Measurements from ENCODE around the gene SRA1.

The SRA1 gene

DNA sequence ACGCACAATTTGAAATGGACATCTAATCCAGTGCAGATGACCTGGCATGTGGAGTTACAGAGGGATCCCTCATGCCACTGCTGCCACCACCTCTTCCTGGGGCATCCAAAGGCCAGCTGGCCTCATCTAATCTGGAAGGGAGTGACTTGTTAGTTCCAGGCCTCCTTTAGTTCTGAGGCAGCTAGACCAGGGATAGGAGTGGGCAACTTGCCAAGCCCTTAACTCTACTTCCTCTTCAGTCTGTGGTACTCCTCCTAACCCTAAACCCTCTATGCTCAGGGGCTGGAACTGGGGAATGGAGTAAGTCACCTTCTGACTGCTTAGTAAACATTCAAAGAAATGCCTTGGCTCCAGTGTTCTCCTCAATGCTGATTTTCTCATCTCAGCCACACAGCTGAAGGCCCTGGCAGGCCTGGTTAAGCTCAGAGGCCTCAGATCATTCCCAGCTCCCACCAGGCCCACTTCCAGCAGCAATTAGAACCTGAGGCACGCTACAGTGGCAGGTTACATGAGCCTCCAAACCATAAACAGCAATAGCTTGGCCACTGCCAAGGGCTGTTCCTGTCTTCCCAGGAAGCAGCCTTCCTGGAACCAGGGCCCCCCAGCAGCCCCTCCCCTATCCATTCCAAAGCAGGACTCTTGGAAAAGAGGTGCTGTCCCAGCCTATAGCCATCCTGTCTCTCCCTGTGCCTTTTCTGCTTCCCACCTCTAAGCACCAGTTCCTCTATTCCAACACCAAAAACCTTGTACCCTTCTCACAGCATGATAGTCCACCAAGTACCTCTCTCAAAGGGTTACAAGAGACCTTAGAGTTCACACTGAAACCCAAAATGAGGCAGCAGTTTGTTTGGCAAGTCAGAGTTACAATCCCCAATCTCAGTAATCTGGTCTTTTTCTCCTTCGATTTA lies 7.8 kb downstream of the SRA1 start:
- Mint-ChIP-seq H3K27me3 (no peaks in the 10 kb centered on the region), H3K27ac (peak overlapping the region; percentile 97), H3K4me1 (ENCODE audit: low read depth) (peaks cover 57% of the 10 kb centered on the region), H3K36me3 (peaks cover 6% of the 10 kb centered on the region), H3K9me3 (ENCODE audit: low read depth) (no peaks in the 10 kb centered on the region), H3K4me3 (peak overlapping the region; percentile 90)

DNA sequence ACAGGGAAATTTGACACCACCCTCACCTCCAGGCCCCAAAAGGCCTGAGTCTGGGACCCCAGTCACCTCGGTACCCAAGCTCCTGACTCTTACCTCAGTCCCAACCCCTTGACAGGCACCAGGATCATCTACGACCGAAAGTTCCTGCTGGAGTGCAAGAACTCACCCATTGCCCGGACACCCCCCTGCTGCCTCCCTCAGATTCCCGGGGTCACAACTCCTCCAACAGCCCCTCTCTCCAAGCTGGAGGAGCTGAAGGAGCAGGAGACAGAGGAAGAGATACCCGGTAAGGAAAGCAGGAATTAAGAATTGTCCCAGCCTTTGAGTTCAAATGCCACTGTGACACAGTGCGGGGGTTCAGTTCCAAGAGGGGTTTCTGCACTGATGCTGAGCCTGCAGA lies 8.5 kb downstream of the SRA1 start:
- H3K27me3 Mint-ChIP-seq: no peaks in the 10 kb centered on the region
- peaks cover 50% of the 10 kb centered on the region for H3K4me1 Mint-ChIP-seq (ENCODE audit: low read depth)
- no peaks in the 10 kb centered on the region for H3K9me3 Mint-ChIP-seq (ENCODE audit: low read depth)
- peak overlapping the region; percentile 90 for H3K4me3 Mint-ChIP-seq
- peak overlapping the region; percentile 97 for H3K27ac Mint-ChIP-seq
- peaks cover 9% of the 10 kb centered on the region for H3K36me3 Mint-ChIP-seq

DNA sequence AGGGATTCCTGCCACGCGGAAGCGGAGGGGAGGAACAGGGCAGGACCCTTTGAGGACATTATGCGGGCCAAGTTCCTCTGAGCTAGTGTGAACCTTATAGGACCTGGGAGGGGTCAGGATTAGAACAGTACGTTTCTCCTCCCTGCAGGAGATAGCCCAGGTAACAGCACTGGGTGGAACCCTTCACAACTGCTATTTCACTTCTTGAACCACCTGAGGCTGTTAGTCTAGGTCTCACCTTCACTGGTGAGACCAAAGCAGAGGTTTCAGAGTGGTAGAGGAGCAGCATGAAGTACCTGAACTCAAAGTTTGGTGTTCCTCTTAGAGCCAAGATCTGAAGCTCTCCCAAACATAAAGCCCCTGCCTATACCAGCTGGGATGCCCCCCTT lies 9.0 kb downstream of the SRA1 start:
- Mint-ChIP-seq H3K27me3 (no peaks in the 10 kb centered on the region), H3K9me3 (ENCODE audit: low read depth) (no peaks in the 10 kb centered on the region), H3K4me3 (peak overlapping the region; percentile 90), H3K27ac (peak overlapping the region; percentile 97), H3K4me1 (ENCODE audit: low read depth) (peaks cover 45% of the 10 kb centered on the region), H3K36me3 (peaks cover 9% of the 10 kb centered on the region)

DNA sequence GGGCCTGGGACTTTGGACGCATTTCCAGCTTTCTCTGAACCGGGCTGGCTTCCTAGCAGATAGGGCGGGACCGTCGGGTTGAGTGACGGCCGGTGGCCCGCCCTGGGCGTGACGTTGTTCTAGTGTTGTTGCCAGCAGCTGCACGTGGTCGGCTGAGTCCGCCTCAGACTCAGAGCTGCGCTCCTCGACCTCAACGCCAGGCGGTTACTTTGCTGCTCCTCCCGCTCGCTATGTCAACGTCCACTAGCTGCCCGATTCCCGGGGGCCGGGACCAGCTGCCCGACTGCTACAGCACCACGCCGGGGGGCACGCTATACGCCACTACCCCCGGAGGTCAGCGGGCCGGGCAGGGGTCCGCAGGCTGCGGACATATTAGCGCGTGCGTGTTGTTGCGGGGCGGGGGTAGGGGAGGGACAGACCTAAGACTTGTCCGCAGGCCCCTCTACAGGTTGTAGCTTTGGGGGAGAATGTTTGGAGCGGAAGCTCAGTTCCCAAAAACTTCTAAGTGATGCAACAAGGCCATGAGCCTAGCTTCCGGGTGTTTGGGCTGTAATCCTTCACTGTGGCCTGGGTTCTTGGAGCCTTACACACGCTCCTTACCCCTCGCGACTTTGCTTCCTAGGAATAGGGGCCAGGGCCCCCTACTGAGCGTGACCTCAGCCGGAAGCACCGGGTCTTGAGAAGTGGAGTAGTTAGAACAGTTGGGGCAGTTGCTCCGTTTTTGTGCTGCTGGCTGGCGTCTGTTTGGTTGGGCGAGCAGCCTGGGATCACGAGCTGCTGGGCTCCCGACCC lies 9.6 kb downstream of the SRA1 start, which contains the start of gene EIF4EBP3:
EIF4EBP3 (plus strand) TSS at position 155 of the 792 bp plus-strand sequence; CDS start at position 231, 76 bp downstream.
- no peaks in the 10 kb centered on the region for H3K9me3 Mint-ChIP-seq (ENCODE audit: low read depth)
- H3K4me3 Mint-ChIP-seq: peak within 1 kb of the TSS; percentile 90
- H3K27ac Mint-ChIP-seq: peak within 1 kb of the TSS; percentile 97
- H3K27me3 Mint-ChIP-seq: no peaks in the 10 kb centered on the region
- H3K36me3 Mint-ChIP-seq: peaks cover 9% of the 10 kb centered on the region
- peaks cover 39% of the 10 kb centered on the region for H3K4me1 Mint-ChIP-seq (ENCODE audit: low read depth)

DNA sequence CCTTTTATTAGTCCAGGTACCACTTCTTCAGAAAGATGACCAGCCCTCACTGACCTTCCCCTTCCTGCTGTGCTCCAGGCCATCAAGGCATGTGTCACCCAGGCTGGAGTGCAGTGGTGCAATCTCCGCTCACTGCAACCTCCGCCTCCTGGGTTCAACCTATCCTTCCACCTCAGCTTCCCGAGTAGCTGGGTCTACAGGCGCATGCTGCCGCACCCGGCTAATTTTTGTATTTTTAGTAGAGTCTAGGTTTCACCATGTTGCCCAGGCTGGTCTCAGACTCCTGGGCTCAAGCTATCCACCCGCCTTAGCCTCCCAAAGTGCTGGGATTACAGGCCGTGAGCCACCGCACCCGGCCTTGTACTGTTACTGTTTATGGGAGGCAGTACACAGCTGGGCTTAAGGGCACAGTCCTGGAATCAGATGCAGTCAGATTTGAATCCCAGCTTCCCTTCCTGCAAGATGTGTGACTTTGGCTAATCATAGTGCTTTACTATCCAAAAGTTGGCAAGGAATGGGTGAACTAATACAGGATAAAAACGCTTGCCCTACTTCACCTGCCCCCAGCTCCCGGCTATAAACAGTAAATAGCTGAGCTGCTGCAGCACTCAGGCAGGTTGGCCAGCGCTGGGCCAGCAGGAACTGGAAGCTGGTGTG lies 10.3 kb downstream of the SRA1 start:
- peaks cover 9% of the 10 kb centered on the region for H3K36me3 Mint-ChIP-seq

DNA sequence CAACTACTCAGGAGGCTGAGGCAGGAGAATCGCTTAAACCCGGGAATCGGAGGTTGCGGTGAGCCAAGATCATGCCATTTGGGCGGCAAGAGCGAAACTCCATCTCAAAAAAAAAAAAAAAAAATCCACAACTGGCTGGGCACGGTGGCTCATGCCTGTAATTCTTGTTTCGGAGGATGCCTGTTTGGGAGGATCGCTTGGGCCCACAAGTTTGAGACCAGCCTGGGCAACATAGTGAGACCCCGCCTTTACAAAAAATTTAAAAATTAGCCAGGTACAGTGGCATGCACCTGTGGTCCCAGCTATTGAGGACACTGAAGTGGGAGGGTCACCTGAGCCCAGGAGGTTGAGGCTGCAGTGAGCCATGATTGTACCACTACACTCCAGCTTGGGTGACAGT lies 11.7 kb downstream of the SRA1 start:
- Mint-ChIP-seq H3K27me3 (no peaks in the 10 kb centered on the region), H3K36me3 (peaks cover 12% of the 10 kb centered on the region)

More for the DNA sequence above, 10.3 kb downstream of the SRA1 start:
- no peaks in the 10 kb centered on the region for H3K27me3 Mint-ChIP-seq
- peaks cover 38% of the 10 kb centered on the region for H3K4me1 Mint-ChIP-seq (ENCODE audit: low read depth)
- no peaks in the 10 kb centered on the region for H3K9me3 Mint-ChIP-seq (ENCODE audit: low read depth)
- H3K27ac Mint-ChIP-seq: peak overlapping the region; percentile 97
- peak overlapping the region; percentile 90 for H3K4me3 Mint-ChIP-seq

DNA sequence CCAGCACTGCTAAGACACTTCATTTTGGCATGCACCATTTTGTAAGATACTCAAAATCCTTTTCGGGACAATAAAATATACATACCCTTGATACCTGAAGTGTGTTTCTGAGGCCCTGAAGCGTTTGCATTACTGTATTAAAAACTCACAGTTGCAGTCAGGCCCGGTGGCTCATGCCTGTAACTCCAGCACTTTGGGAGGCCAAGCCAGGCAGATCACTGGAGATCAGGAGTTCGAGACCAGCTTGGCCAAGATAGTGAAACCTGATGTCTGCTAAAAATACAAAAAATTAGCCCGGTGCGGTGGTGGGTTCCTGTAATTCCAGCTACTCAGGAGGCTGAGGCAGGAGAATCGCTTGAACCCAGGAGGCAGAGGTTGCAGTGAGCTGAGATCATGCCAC lies 12.3 kb downstream of the SRA1 start:
- no peak overlapping the region for H3K4me3 Mint-ChIP-seq
- peak overlapping the region; percentile 72 for H3K27ac Mint-ChIP-seq
- no peaks in the 10 kb centered on the region for H3K9me3 Mint-ChIP-seq (ENCODE audit: low read depth)
- H3K36me3 Mint-ChIP-seq: peaks cover 10% of the 10 kb centered on the region
- no peaks in the 10 kb centered on the region for H3K27me3 Mint-ChIP-seq
- H3K4me1 Mint-ChIP-seq (ENCODE audit: low read depth): peaks cover 29% of the 10 kb centered on the region

More for the DNA sequence above, 11.7 kb downstream of the SRA1 start:
- H3K9me3 Mint-ChIP-seq (ENCODE audit: low read depth): no peaks in the 10 kb centered on the region
- H3K27ac Mint-ChIP-seq: no peak overlapping the region
- H3K4me1 Mint-ChIP-seq (ENCODE audit: low read depth): peaks cover 32% of the 10 kb centered on the region
- H3K4me3 Mint-ChIP-seq: no peak overlapping the region

DNA sequence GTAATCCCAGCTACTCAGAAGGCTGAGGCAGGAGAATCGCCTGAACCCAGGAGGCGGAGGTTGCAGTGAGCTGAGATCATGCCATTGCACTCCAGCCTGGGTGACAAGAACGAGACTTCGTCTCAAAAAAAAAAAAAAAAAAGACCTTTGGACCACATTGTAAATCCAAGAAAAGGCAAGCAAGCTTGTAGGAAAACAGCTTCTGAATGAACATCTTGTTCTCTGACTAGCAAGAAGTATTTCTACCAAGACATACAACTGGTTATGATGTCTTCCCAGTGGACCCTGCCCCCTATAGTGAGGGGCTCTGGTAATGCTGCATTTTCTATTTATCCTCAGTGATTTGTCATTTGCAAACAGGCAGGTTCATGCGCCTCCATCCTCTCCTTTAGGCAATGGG lies 14.3 kb downstream of the SRA1 start:
- peak overlapping the region; percentile 10 for H3K27ac Mint-ChIP-seq
- peaks cover 11% of the 10 kb centered on the region for H3K4me1 Mint-ChIP-seq (ENCODE audit: low read depth)
- H3K4me3 Mint-ChIP-seq: no peak overlapping the region
- no peaks in the 10 kb centered on the region for H3K27me3 Mint-ChIP-seq
- no peaks in the 10 kb centered on the region for H3K9me3 Mint-ChIP-seq (ENCODE audit: low read depth)
- H3K36me3 Mint-ChIP-seq: peaks cover 10% of the 10 kb centered on the region

DNA sequence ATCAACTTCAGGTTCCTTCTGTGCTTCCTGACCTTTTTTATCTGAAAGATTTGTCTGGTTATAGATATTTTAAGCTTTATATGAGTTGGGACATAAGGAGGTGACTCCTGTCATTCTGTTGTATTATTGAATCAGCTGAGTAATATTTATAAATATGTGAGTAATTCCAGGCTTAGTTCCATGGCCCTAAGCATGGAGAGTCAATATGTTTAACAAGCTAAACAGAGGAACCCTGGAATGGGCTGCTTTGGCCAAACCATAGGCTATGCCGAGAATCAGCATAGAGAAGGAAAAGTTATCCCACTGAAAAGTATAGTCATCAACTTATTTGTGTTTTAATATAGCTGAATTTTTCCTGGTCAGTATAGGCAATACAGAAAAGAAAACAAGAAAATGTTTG lies 17.0 kb downstream of the SRA1 start:
- Mint-ChIP-seq H3K9me3 (ENCODE audit: low read depth) (no peaks in the 10 kb centered on the region), H3K27ac (no peak overlapping the region), H3K4me3 (no peak overlapping the region), H3K27me3 (no peaks in the 10 kb centered on the region), H3K36me3 (peaks cover 12% of the 10 kb centered on the region), H3K4me1 (ENCODE audit: low read depth) (peaks cover under 1% of the 10 kb centered on the region)

DNA sequence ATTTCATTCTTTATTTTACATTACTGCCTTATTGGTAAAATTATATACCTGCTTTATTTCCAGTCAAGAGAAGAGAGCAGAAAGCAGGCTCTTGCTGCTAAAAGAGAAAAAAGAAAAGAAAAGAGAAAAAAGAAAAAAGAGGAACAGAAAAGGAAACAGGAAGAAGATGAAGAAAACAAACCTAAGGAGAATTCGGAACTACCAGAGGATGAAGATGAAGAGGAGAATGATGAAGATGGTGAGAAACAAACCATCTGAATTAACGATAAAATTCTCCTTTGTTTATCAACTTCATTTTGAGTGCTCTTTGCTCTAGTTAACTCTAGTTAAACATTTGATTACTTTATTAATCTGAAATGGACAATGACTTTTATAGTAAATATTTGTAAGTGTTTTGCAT lies 33.3 kb downstream of the SRA1 start:
- Mint-ChIP-seq H3K9me3 (ENCODE audit: low read depth) (no peaks in the 10 kb centered on the region), H3K27ac (no peak overlapping the region), H3K4me1 (ENCODE audit: low read depth) (no peaks in the 10 kb centered on the region), H3K36me3 (peaks cover 8% of the 10 kb centered on the region), H3K4me3 (no peak overlapping the region), H3K27me3 (no peaks in the 10 kb centered on the region)

DNA sequence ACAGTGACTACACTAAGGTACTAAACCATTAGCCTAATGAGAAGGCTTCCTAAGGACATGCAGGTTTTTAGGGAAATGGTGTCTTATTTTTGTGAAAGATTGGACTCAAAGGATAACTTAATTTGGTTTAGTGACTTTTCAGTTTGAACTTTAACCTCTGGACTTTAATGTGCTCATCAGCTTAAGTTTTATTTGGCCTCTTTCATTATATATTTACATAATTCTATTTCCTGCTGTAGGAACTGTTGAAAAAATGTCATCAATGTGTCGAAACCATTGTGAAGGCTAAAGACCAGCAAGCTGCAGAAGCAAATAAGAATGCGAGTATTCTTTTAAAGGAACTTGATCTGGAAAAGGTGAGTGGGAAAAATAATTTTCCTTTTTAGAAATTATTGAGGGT lies 44.1 kb downstream of the SRA1 start:
- no peaks in the 10 kb centered on the region for H3K9me3 Mint-ChIP-seq (ENCODE audit: low read depth)
- H3K27ac Mint-ChIP-seq: no peak overlapping the region
- H3K36me3 Mint-ChIP-seq: peaks cover 11% of the 10 kb centered on the region
- no peak overlapping the region for H3K4me3 Mint-ChIP-seq
- H3K27me3 Mint-ChIP-seq: no peaks in the 10 kb centered on the region
- H3K4me1 Mint-ChIP-seq (ENCODE audit: low read depth): no peaks in the 10 kb centered on the region

DNA sequence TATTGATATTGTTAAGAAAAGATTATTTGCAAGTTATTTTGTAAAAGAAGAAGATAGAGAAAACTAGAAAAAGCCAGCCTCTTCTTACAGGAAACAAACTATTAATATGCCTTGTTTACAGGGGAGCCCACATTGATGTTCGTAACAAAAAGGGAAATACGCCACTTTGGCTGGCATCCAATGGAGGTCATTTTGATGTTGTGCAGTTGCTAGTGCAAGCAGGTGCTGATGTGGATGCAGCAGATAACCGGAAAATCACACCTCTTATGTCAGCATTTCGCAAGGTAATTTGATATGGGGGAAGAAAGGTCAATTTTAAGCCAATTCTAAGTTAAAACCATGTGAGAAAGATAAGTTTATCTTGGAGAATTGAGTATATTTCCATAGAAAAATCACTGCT lies 47.4 kb downstream of the SRA1 start:
- Mint-ChIP-seq H3K9me3 (ENCODE audit: low read depth) (no peaks in the 10 kb centered on the region), H3K27ac (no peak overlapping the region), H3K4me1 (ENCODE audit: low read depth) (no peaks in the 10 kb centered on the region), H3K4me3 (no peak overlapping the region), H3K27me3 (no peaks in the 10 kb centered on the region), H3K36me3 (peaks cover 11% of the 10 kb centered on the region)

DNA sequence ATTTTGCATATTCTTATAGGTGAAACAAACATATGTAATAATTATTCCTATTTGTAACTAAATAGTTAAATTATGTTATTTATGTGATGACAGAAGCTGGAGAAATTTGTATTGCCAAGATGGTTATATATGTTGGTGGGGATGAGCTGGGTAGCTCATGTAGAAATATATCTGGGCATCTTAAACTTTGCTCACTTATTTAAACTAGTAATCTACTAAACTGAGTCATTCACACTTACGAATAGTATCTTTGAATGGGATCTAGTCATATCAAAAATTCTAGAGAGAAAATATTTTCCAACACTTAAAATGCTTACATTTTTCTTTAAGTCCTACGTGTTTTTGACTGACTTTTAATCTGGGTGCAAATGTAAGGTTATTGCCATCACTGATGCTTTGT lies 54.4 kb downstream of the SRA1 start:
- peaks cover 9% of the 10 kb centered on the region for H3K4me1 Mint-ChIP-seq (ENCODE audit: low read depth)
- H3K36me3 Mint-ChIP-seq: peaks cover 2% of the 10 kb centered on the region
- no peaks in the 10 kb centered on the region for H3K27me3 Mint-ChIP-seq
- no peaks in the 10 kb centered on the region for H3K9me3 Mint-ChIP-seq (ENCODE audit: low read depth)
- no peak overlapping the region for H3K4me3 Mint-ChIP-seq
- no peak overlapping the region for H3K27ac Mint-ChIP-seq

Data from activated naive CD8-positive, alpha-beta T cell (primary cell).